Measurements from ENCODE around the gene CD247.

The CD247 gene

DNA sequence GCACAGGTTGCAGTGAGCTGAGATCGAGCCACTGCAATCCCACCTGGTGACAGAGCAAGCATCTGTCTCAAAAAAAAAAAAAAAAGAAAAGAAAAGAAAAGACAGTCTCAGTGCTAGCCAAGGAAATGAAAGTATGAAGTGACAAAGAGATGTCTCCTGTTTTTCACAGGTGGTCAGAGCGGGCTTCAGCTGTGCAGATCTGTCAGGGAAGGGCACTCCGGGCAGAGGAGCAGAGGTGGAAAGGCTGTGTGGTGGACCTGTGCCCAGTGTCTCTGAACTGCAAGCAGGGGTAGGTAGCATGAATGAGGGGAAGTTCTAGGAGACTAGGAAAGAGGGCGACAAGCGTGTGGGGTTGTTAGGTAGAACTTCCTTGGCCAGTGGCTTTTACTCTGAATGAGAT, 67.5 kb downstream of the CD247 start:
- TF ChIP-seq ZFP3 (CRISPR knock-in tag; IDR thresholded peaks at IDR 0.05) (no peak), ZNF565 (CRISPR knock-in tag; conservative IDR thresholded peaks at IDR 0.05; ENCODE audit: low read depth) (no peak), OSR1 (CRISPR knock-in tag; IDR thresholded peaks at IDR 0.05) (no peak), PPARA (CRISPR knock-in tag; IDR thresholded peaks at IDR 0.05; ENCODE audit: borderline replicate concordance) (no peak), ZNF70 (CRISPR knock-in tag; IDR thresholded peaks at IDR 0.05) (no peak), ISL1 (CRISPR knock-in tag; IDR thresholded peaks at IDR 0.05) (no peak), ESRRG (CRISPR knock-in tag; IDR thresholded peaks at IDR 0.05) (no peak), GLIS3 (CRISPR knock-in tag; IDR thresholded peaks at IDR 0.05) (no peak), SNAI2 (CRISPR knock-in tag; IDR thresholded peaks at IDR 0.05) (no peak), RARB (CRISPR knock-in tag; IDR thresholded peaks at IDR 0.05) (no peak), CSDC2 (CRISPR knock-in tag; IDR thresholded peaks at IDR 0.05) (no peak), TOX (CRISPR knock-in tag; IDR thresholded peaks at IDR 0.05; ENCODE audit: borderline replicate concordance) (no peak), ZNF8 (CRISPR knock-in tag; IDR thresholded peaks at IDR 0.05) (no peak), ZC3H10 (CRISPR knock-in tag; IDR thresholded peaks at IDR 0.05) (no peak), BACH2 (CRISPR knock-in tag; IDR thresholded peaks at IDR 0.05; ENCODE audit: borderline replicate concordance) (no peak)
- TF ChIP-seq, protein P1, sequence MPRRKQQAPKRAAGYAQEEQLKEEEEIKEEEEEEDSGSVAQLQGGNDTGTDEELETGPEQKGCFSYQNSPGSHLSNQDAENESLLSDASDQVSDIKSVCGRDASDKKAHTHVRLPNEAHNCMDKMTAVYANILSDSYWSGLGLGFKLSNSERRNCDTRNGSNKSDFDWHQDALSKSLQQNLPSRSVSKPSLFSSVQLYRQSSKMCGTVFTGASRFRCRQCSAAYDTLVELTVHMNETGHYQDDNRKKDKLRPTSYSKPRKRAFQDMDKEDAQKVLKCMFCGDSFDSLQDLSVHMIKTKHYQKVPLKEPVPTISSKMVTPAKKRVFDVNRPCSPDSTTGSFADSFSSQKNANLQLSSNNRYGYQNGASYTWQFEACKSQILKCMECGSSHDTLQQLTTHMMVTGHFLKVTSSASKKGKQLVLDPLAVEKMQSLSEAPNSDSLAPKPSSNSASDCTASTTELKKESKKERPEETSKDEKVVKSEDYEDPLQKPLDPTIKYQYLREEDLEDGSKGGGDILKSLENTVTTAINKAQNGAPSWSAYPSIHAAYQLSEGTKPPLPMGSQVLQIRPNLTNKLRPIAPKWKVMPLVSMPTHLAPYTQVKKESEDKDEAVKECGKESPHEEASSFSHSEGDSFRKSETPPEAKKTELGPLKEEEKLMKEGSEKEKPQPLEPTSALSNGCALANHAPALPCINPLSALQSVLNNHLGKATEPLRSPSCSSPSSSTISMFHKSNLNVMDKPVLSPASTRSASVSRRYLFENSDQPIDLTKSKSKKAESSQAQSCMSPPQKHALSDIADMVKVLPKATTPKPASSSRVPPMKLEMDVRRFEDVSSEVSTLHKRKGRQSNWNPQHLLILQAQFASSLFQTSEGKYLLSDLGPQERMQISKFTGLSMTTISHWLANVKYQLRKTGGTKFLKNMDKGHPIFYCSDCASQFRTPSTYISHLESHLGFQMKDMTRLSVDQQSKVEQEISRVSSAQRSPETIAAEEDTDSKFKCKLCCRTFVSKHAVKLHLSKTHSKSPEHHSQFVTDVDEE (CRISPR knock-in tag; IDR thresholded peaks at IDR 0.05), result no peak
- TF ChIP-seq, protein P2, sequence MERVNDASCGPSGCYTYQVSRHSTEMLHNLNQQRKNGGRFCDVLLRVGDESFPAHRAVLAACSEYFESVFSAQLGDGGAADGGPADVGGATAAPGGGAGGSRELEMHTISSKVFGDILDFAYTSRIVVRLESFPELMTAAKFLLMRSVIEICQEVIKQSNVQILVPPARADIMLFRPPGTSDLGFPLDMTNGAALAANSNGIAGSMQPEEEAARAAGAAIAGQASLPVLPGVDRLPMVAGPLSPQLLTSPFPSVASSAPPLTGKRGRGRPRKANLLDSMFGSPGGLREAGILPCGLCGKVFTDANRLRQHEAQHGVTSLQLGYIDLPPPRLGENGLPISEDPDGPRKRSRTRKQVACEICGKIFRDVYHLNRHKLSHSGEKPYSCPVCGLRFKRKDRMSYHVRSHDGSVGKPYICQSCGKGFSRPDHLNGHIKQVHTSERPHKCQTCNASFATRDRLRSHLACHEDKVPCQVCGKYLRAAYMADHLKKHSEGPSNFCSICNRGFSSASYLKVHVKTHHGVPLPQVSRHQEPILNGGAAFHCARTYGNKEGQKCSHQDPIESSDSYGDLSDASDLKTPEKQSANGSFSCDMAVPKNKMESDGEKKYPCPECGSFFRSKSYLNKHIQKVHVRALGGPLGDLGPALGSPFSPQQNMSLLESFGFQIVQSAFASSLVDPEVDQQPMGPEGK (CRISPR knock-in tag; IDR thresholded peaks at IDR 0.05; ENCODE audit: borderline replicate concordance), result no peak
- TF ChIP-seq, protein P3, sequence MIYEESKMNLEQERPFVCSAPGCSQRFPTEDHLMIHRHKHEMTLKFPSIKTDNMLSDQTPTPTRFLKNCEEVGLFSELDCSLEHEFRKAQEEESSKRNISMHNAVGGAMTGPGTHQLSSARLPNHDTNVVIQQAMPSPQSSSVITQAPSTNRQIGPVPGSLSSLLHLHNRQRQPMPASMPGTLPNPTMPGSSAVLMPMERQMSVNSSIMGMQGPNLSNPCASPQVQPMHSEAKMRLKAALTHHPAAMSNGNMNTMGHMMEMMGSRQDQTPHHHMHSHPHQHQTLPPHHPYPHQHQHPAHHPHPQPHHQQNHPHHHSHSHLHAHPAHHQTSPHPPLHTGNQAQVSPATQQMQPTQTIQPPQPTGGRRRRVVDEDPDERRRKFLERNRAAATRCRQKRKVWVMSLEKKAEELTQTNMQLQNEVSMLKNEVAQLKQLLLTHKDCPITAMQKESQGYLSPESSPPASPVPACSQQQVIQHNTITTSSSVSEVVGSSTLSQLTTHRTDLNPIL (CRISPR knock-in tag; IDR thresholded peaks at IDR 0.05; ENCODE audit: low read depth), result no peak
- TF ChIP-seq, protein P4, sequence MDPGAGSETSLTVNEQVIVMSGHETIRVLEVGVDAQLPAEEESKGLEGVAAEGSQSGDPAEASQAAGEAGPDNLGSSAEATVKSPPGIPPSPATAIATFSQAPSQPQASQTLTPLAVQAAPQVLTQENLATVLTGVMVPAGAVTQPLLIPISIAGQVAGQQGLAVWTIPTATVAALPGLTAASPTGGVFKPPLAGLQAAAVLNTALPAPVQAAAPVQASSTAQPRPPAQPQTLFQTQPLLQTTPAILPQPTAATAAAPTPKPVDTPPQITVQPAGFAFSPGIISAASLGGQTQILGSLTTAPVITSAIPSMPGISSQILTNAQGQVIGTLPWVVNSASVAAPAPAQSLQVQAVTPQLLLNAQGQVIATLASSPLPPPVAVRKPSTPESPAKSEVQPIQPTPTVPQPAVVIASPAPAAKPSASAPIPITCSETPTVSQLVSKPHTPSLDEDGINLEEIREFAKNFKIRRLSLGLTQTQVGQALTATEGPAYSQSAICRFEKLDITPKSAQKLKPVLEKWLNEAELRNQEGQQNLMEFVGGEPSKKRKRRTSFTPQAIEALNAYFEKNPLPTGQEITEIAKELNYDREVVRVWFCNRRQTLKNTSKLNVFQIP (CRISPR knock-in tag; IDR thresholded peaks at IDR 0.05; ENCODE audit: borderline replicate concordance, low read depth), result no peak
- TF ChIP-seq, protein P5, sequence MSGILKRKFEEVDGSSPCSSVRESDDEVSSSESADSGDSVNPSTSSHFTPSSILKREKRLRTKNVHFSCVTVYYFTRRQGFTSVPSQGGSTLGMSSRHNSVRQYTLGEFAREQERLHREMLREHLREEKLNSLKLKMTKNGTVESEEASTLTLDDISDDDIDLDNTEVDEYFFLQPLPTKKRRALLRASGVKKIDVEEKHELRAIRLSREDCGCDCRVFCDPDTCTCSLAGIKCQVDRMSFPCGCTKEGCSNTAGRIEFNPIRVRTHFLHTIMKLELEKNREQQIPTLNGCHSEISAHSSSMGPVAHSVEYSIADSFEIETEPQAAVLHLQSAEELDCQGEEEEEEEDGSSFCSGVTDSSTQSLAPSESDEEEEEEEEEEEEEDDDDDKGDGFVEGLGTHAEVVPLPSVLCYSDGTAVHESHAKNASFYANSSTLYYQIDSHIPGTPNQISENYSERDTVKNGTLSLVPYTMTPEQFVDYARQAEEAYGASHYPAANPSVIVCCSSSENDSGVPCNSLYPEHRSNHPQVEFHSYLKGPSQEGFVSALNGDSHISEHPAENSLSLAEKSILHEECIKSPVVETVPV (CRISPR knock-in tag; IDR thresholded peaks at IDR 0.05), result no peak
- ATAC-seq, result no peak

DNA sequence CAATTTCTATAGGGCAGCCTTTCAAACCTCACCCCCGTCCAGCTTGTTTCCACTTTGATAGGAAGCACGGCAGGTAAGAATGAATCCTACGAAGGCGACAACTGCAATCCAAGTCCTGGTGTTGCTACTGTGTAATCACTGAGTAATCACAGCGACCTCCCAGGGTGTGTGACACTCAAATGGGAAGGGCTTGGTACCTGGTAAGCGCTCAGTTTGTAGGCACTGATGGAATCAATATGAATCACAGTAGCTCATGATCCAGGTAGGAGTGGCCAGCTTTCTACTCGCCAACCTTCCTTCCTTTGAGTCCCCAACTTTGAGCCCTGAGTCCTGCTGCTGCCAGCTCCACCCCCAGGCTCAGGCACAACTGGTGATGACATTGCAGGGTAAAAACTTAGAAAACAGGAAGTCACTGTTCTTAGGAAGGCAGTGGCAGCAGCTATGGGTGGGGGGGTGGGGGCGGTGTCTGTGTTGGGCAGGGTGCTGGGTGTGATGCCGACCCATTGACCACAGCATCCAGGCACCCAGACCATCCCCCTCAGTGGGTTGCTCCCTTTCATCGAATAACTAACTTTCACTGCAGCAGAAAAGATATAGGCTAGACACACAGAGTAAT, 70.7 kb downstream of the CD247 start:
- no peak for TF ChIP-seq BACH2 (CRISPR knock-in tag; IDR thresholded peaks at IDR 0.05; ENCODE audit: borderline replicate concordance)
- no peak for TF ChIP-seq PPARA (CRISPR knock-in tag; IDR thresholded peaks at IDR 0.05; ENCODE audit: borderline replicate concordance)
- TF ChIP-seq TOX (CRISPR knock-in tag; IDR thresholded peaks at IDR 0.05; ENCODE audit: borderline replicate concordance), result no peak
- TF ChIP-seq OSR1 (CRISPR knock-in tag; IDR thresholded peaks at IDR 0.05), result no peak
- TF ChIP-seq, protein P1 (CRISPR knock-in tag; IDR thresholded peaks at IDR 0.05), result no peak
- ATAC-seq, result no peak
